Measurements from ENCODE around the gene KIF13A. TPM values are rescaled to one million over a fixed set of nuclear protein-coding genes. Genes with fewer than 3 reads are reported as not detected.

The KIF13A gene
- total RNA-seq, 1 experiment from 2014 or later, result 52.7 TPM

- no peaks in the 10 kb centered on the region for H3K9me3 ChIP-seq (replicated peaks)
- no peak overlapping the region for H3K27ac ChIP-seq
- no peak for DNase-seq (ENCODE audit: low read depth in 1 of 2, low spot score in 2 of 2)
- no peaks in the 10 kb centered on the region; the same call in 1 of the 2 replicates for H3K4me1 ChIP-seq (replicated peaks)
- H3K27me3 ChIP-seq (replicated peaks), result no peaks in the 10 kb centered on the region
- peaks cover 9% of the 10 kb centered on the region for H3K36me3 ChIP-seq
- H3K4me3 ChIP-seq, result no peak overlapping the region
These were observed 100.5 kb downstream of the KIF13A start for GRCh38 chr6:17886891-17887290.

DNA sequence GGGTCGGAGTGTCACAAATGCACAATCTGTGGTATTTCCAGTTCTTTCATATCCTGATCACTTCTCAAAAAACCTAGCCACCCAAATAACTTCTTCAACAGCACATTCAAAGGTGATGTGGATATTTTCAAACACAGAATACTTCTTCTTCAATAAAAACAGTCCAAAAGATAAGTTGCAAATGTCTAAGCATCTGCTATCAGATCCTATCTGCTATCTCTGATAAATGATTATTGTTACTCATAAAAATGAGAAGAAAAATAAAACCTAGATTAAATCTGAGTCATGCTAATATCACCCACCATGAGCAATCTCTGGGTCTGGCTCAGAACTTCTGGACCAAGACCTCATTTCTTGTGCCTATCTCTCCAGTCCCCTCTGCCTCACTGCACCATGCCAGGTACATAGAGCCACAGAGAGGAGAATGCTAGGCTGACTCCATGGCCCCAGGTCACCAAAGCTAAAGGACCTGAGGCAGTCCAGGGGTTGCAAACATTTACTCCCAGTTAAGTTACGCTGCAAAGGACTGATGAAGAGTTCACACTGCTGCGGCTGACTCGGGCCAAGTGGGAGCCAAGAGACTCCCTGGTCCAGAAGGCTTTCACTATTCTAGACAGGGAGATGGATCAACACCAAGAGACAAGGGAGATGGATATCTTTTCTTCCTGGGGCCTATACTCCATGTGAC is 101.4 kb downstream of the KIF13A start:
- no peak for DNase-seq (ENCODE audit: low read depth in 1 of 2, low spot score in 2 of 2)
- no peak overlapping the region for H3K4me3 ChIP-seq
- no peak overlapping the region for H3K27ac ChIP-seq

DNA sequence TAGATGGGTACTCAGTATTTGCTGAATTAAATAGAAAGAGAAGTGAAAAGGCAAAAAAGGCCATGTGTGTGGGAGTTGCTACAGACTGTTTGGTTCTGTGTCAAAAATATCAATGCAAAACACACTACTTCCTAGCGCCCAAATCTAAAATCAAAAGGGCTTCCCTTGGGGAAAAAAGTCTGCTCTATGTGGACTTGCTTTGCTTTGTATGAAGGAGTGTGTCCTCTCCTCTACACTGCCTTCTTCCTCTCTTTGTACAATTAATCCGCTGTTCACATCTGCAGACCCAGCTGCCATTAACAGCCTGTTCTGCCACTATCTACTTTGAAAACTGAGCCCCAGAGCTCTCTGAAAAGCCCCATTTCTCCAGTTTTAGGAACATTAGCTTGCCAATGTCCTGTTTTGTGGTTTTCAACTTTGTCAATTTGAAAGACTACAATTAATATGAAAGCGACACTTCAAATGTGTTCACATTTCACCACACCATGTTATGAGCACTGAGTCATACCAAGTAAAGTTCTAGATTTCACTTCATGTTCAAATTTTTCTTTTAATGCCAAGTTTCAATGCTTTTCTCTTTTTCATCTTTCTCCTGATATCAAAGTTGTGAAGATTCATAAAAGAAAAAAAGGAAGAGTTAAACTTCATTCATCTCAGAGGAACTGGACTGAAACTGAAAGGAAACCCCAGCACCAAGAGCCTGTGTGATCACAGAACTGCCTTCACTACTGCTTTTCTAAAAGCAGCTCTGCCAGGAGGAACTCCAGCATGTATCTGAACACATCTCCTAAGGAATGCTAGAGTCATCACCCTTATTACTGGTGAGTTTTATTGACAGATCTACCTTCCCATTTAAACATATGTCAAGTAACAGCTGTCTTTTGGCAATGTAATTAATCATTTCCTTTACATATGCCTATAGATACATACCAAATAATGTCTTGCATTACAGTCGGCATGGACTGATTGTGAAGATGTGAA is 102.6 kb downstream of the KIF13A start:
- Histone ChIP-seq H3K27me3 (replicated peaks) (no peaks in the 10 kb centered on the region), H3K27ac (no peak overlapping the region), H3K9me3 (replicated peaks) (no peaks in the 10 kb centered on the region), H3K4me3 (no peak overlapping the region), H3K4me1 (replicated peaks) (no peaks in the 10 kb centered on the region; the same call in none of the 2 replicates), H3K36me3 (peaks cover 4% of the 10 kb centered on the region; the same call in 1 of the 2 replicates)
- no peak for DNase-seq (ENCODE audit: low read depth in 1 of 2, low spot score in 2 of 2)

More for the DNA sequence above, 101.4 kb downstream of the KIF13A start:
- H3K27me3 ChIP-seq (replicated peaks), result no peaks in the 10 kb centered on the region
- H3K4me1 ChIP-seq (replicated peaks), result no peaks in the 10 kb centered on the region; the same call in 1 of the 2 replicates
- no peaks in the 10 kb centered on the region for H3K9me3 ChIP-seq (replicated peaks)
- H3K36me3 ChIP-seq, result peaks cover 4% of the 10 kb centered on the region; the same call in 1 of the 2 replicates

- Histone ChIP-seq H3K4me1 (replicated peaks) (peaks cover 6% of the 10 kb centered on the region), H3K9me3 (replicated peaks) (no peaks in the 10 kb centered on the region), H3K36me3 (peaks cover 4% of the 10 kb centered on the region; the same call in 1 of the 2 replicates), H3K27me3 (replicated peaks) (no peaks in the 10 kb centered on the region), H3K27ac (no peak overlapping the region), H3K4me3 (no peak overlapping the region)
- no peak for DNase-seq (ENCODE audit: low read depth in 1 of 2, low spot score in 2 of 2)
These were observed 103.6 kb downstream of the KIF13A start for GRCh38 chr6:17883665-17884497.

GRCh38 chr6:17881085-17881858 is 106.2 kb downstream of the KIF13A start:
- Histone ChIP-seq H3K27ac (no peak overlapping the region), H3K27me3 (replicated peaks) (no peaks in the 10 kb centered on the region), H3K4me3 (no peak overlapping the region), H3K4me1 (replicated peaks) (peaks cover 23% of the 10 kb centered on the region), H3K36me3 (no peaks in the 10 kb centered on the region), H3K9me3 (replicated peaks) (no peaks in the 10 kb centered on the region)
- no peak for DNase-seq (ENCODE audit: low read depth in 1 of 2, low spot score in 2 of 2)

GRCh38 chr6:17879184-17879583 is 108.3 kb downstream of the KIF13A start:
- Histone ChIP-seq H3K4me3 (no peak overlapping the region), H3K27me3 (replicated peaks) (no peaks in the 10 kb centered on the region), H3K27ac (no peak overlapping the region), H3K4me1 (replicated peaks) (peaks cover 30% of the 10 kb centered on the region), H3K36me3 (no peaks in the 10 kb centered on the region), H3K9me3 (replicated peaks) (no peaks in the 10 kb centered on the region)
- DNase-seq (ENCODE audit: low read depth in 1 of 2, low spot score in 2 of 2), result no peak

DNA sequence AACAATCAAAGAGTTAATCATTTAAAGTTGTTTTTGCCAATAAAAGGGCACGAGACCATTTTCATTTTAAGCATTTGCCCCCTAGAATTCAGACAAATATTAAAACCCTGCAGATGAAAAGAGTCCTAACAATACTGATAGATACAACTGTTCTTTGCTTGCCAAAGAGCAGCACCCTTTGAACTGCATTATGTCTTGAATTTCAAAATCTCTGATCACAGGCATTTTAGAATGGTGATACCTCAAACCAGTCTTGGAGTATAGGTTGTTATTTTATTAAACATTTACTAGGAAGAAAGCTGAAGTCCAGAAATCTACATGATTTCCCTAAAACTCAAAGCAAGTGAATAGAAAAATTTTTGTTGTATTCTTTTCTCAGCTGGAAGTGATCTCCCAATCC is 108.7 kb downstream of the KIF13A start:
- Histone ChIP-seq H3K9me3 (replicated peaks) (no peaks in the 10 kb centered on the region), H3K27ac (no peak overlapping the region), H3K4me1 (replicated peaks) (peaks cover 30% of the 10 kb centered on the region)

GRCh38 chr6:17877895-17878440 is 109.5 kb downstream of the KIF13A start:
- DNase-seq (ENCODE audit: low read depth in 1 of 2, low spot score in 2 of 2), result no peak
- Histone ChIP-seq H3K4me3 (no peak overlapping the region), H3K4me1 (replicated peaks) (peaks cover 30% of the 10 kb centered on the region), H3K36me3 (no peaks in the 10 kb centered on the region), H3K27ac (peak overlapping the region; percentile 72), H3K9me3 (replicated peaks) (no peaks in the 10 kb centered on the region), H3K27me3 (replicated peaks) (no peaks in the 10 kb centered on the region)

More for the DNA sequence above, 108.7 kb downstream of the KIF13A start:
- H3K27me3 ChIP-seq (replicated peaks), result no peaks in the 10 kb centered on the region
- DNase-seq (ENCODE audit: low read depth in 1 of 2, low spot score in 2 of 2), result no peak
- no peaks in the 10 kb centered on the region for H3K36me3 ChIP-seq
- no peak overlapping the region for H3K4me3 ChIP-seq

GRCh38 chr6:17877196-17877894 is 110.1 kb downstream of the KIF13A start:
- H3K27me3 ChIP-seq (replicated peaks), result no peaks in the 10 kb centered on the region
- peaks cover 30% of the 10 kb centered on the region for H3K4me1 ChIP-seq (replicated peaks)
- peak; percentile 76 to 89 for DNase-seq (ENCODE audit: low read depth in 1 of 2, low spot score in 2 of 2)
- H3K4me3 ChIP-seq, result no peak overlapping the region
- no peaks in the 10 kb centered on the region for H3K9me3 ChIP-seq (replicated peaks)
- peak overlapping the region; percentile 72 for H3K27ac ChIP-seq
- H3K36me3 ChIP-seq, result no peaks in the 10 kb centered on the region

DNA sequence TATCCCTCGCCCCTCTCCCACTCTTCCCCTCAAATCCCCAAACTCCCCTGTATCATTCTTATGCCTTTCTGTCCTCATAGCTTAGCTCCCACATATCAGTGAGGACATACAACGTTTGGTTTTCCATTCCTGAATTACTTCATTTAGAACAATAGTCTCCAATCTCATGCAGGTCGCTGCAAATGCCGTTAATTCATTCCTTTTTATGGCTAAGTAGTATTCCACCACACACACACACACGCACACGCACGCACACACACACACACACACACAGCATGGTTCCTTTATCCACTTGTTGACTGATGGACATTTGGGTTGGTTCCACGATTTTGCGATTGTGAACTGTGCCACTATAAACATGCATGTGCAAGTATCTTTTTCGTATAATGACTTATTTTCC is 112.7 kb downstream of the KIF13A start:
- H3K9me3 ChIP-seq (replicated peaks), result no peaks in the 10 kb centered on the region
- H3K36me3 ChIP-seq, result no peaks in the 10 kb centered on the region
- DNase-seq (ENCODE audit: low read depth in 1 of 2, low spot score in 2 of 2), result no peak
- peaks cover 32% of the 10 kb centered on the region for H3K4me1 ChIP-seq (replicated peaks)
- no peak overlapping the region for H3K4me3 ChIP-seq
- no peak overlapping the region for H3K27ac ChIP-seq
- no peaks in the 10 kb centered on the region for H3K27me3 ChIP-seq (replicated peaks)

DNA sequence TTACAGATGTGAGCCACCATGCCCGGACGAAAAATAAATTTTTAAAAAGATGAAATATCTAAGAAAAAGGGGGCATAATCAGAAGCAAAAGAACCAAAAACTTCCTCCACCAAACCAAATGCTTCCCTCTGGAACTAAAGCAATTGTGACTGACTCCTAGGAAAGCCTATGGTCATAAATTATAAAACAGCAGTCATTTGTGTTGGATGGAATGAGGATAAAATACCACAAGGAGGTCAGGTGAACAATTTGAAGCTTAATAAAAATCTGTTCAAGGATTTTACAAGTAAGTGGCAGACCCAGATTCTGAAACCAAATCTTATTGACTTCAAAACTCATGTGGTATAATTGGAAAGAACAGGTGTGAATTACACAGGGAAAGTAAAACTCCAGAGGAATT is 114.5 kb downstream of the KIF13A start:
- no peak for DNase-seq (ENCODE audit: low read depth in 1 of 2, low spot score in 2 of 2)
- Histone ChIP-seq H3K4me1 (replicated peaks) (peaks cover 40% of the 10 kb centered on the region), H3K4me3 (no peak overlapping the region), H3K27ac (no peak overlapping the region), H3K27me3 (replicated peaks) (no peaks in the 10 kb centered on the region), H3K9me3 (replicated peaks) (no peaks in the 10 kb centered on the region), H3K36me3 (no peaks in the 10 kb centered on the region)

- no peak for DNase-seq (ENCODE audit: low read depth in 1 of 2, low spot score in 2 of 2)
These were observed 115.6 kb downstream of the KIF13A start for GRCh38 chr6:17871836-17872235.

More at GRCh38 chr6:17871836-17872235, 115.6 kb downstream of the KIF13A start:
- Histone ChIP-seq H3K9me3 (replicated peaks) (no peaks in the 10 kb centered on the region), H3K4me1 (replicated peaks) (peaks cover 42% of the 10 kb centered on the region), H3K27me3 (replicated peaks) (no peaks in the 10 kb centered on the region), H3K36me3 (no peaks in the 10 kb centered on the region), H3K27ac (no peak overlapping the region), H3K4me3 (no peak overlapping the region)
